ENCODE results near the gene DEAF1. TPM values are rescaled to one million over a fixed set of nuclear protein-coding genes. Genes with fewer than 3 reads are reported as not detected.

The DEAF1 gene
- total RNA-seq, 2 donors from 2014 or later, result 19.2 to 21.1 TPM

GRCh38 chr11:610146-610801 is 84.7 kb downstream of the DEAF1 start:
- DNase-seq (no peak), ATAC-seq (no peak)
- intact Hi-C loops (cut with DNase I), result loop anchor here (5.0 to 10.0 kb wide), 2 partner anchors 33 to 55 kb away; partner anchors contain the start of gene PHRF1 (in 1 of the 2)

DNA sequence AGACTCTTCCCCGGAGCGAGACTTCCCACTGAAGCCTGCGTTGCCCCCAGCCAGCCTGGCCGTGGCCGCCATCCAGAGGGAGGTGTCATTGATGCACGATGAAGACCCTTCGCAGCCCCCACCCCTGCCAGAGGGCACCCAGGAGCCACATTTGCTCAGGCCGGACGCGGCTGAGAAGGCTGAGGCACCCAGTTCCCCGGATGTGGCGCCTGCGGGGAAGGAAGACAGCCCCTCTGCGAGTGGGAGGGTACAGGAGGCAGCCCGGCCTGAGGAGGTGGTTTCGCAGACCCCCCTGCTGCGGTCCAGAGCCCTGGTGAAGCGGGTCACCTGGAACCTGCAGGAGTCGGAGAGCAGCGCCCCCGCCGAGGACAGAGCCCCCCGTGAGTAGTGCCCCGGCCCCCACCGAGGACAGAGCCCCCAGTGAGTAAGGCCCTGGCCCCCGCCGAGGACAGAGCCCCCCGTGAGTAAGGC is 85.6 kb downstream of the DEAF1 start:
- ATAC-seq, result no peak

GRCh38 chr11:608791-609251 is 86.2 kb downstream of the DEAF1 start:
- intact Hi-C loops (cut with DNase I), result no loop called here
- DNase-seq (peak; percentile 50), ATAC-seq (no peak)

More for the DNA sequence above, 85.6 kb downstream of the DEAF1 start:
- intact Hi-C loops (cut with DNase I), result no loop called here
- DNase-seq, result no peak

GRCh38 chr11:607971-608659 is 86.9 kb downstream of the DEAF1 start:
- DNase-seq (no peak), ATAC-seq (no peak)
- intact Hi-C loops (cut with DNase I), result no loop called here

DNA sequence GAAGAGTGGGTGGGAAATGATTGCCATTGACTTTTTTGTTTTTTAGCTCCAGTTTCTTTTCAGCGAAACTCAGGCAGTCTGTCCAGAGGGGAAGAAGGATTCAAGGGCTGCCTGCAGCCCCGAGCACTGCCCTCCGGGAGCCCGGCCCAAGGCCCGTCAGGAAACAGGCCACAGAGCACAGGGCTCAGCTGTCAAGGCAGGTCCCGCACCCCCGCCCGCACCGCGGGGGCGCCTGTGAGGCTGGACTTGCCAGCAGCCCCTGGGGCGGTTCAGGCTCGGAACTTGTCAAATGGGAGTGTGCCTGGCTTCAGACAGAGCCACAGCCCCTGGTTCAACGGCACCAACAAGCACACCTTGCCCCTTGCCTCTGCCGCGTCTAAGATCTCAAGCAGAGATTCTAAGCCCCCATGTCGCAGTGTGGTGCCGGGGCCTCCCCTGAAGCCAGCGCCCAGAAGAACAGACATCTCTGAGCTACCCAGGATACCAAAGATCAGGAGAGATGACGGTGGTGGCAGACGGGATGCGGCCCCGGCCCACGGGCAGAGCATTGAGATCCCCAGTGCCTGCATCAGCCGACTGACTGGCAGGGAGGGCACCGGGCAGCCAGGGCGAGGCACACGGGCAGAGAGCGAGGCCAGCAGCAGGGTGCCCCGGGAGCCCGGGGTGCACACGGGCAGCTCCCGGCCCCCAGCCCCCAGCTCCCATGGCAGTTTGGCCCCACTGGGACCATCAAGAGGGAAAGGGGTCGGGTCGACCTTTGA is 87.8 kb downstream of the DEAF1 start:
- intact Hi-C loops (cut with DNase I), result no loop called here
- DNase-seq, result no peak
- no peak for ATAC-seq

DNA sequence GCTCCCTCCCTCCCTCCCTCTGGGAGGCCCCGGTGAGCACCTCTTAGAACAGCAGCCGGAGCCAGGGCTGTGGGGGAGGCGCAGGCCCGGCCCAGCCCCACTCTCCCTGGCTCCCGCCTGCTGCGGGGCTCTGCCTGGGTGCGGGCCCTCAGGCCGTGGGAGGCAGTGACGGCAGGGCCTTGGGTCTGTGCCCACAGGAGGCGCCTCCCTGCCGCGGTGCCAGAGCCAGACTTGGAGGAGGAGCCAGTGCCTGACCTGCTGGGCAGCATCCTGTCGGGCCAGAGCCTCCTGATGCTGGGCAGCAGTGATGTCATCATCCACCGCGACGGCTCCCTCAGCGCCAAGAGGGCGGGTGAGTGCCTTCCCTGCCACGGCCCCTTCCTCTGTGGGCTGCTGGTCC is 88.8 kb downstream of the DEAF1 start:
- intact Hi-C loops (cut with DNase I), result no loop called here
- ATAC-seq (peak; percentile 88 to 92), DNase-seq (peak; percentile 82)

DNA sequence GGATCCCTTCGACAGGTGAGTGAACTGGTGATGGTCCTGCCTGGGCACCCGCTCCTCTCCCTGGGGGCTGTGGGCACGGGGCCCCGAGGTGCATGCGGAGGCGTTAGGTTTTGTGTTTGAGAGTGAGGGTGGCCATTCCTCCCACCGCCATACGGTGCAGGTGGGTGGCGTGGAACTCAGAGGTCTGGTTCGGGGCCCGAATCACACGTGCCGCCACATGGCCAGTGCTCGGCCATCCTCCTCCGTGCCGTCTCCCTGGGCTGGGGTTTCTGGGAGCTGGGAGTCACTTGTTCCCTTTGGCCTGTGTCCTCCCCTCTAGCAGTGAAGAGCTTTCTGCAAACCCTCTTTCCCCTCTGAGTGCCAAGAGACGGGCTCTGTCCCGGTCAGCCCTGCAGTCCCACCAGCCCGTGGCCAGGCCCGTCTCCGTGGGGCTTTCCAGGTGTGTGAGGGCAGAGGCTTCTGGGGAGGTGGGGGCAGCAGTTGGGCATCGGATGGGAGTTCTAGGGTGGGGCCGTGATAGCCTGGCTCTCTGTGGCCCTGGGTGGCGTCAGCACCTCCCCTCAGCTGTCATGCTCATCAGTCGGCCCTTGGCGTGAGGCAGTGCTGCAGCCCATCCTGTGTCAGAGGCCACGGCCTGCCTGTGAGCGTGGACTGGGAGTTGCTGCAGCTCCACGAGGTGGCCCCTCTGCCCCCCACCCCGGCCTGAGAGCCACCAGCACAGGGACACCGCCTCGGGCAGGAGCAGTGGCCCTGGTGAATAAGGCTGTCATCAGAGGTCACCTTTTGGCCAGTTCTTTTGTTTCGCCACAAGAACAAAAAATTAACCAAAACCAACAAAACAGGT is 89.5 kb downstream of the DEAF1 start:
- ATAC-seq, result peak in 1 of 2 donors; percentile 4
- no peak for DNase-seq
- intact Hi-C loops (cut with DNase I), result no loop called here

DNA sequence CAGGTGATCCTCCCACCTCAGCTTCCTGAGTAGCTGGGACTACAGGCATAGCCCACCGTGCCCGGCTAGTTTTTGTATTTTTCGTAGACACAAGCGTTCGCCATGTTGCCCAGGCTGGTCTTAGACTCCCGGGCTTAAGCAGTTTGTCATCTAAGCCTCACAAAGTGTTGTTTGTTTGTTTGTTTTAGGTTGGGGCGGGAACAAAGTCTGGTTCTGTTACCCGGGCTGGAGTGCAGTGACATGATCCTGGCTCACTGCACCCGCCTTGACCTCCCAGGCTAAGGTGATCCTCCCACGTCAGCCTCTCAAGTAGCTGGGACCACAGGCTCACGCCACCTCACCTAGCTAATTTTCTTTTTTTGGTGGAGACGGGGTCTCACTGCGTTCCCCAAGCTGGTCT is 91.9 kb downstream of the DEAF1 start:
- intact Hi-C loops (cut with DNase I), result no loop called here
- DNase-seq (no peak), ATAC-seq (no peak)

DNA sequence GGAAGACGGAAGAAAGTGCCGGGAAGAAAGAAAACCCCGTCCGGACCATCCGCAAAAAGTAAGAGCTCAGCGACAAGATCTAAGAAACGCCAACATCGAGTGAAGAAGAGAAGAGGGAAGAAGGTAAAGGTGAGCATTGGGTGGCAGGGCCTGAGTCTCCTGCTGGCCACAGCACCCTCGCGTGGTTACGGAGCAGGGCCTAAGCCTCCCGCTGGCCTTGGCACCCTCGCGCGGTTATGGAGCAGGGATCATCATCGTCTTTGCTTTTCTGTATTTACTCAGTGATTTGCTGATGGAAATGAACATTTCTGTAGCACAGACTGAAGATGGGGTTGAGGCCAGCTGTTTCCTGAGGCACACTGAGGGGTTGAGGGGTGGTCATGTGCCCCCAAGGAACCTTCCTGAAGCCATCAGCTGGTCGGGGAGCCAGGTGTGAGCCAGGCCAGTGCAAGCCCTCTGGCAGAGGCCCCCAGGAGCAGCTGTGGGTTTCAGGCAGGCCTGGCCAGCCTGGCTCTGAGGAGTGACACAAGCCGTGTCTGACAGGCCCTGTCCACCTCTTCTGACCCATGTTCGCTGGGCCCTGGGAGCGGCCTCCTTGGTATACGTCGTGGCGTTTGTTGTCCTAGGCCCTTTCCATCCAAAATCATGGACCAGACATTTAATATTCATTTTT is 93.3 kb downstream of the DEAF1 start:
- ATAC-seq, result no peak
- intact Hi-C loops (cut with DNase I), result no loop called here
- no peak for DNase-seq

DNA sequence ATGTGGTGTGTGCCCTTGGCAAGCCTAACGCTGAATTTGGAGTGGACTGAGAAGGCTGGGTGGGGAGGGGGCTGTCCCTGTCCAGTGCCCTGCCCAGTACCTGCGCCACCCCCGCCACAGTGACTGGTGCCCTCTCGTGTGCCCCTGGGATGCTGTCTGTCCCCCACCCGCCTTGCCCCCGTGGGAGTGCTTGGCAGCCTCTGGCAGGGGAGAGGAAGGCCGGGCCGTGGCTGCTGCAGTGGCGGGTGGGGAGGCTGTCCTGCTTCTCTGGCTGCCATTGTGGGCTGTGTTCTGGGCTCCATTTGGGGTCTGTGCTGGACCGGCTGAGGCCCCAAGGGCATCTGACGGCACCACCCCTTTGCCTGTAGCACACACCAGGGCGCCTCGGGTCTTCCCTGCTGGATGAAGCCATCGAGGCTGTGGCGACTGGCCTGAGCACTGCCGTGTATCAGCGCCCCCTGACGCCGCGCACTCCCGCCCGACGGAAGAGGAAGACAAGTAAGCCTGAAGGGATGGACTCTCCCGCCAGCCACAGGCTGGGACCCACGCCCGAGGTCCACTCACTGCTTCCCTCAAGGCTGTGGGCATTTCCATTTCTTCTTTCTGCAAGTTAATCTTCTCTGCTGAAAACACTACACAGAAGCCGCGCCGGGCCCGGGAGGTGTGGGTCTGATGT is 96.9 kb downstream of the DEAF1 start:
- intact Hi-C loops (cut with DNase I), result no loop called here
- ATAC-seq (peak in 1 of 2 donors; percentile 15), DNase-seq (no peak)

DNA sequence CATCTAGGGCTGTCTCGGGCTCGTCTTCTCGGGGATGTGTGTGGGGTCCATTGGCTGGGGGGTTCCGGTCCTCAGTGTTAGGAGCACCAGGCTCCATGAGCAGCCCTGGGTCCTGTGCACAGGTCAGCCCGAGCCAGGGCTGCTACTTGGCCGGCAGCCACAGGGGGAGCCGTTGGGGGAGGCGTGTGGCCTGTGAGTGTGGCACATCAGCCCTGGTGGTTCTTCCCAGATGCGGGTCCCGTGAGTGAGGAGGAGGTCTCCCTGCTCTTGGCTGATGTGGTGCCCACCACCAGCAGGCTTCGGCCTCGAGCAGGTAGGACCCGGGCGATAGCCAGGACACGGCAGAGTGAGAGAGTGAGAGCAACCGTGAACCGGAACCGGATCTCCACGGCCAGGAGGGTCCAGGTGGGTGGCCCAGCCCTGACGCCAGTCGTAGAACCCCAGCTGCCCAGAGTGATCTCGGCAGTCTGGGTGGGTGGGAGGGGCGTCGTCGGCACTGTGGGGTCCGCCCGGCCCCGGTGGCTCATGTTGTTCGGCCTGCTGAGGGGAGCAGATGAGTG is 97.8 kb downstream of the DEAF1 start:
- intact Hi-C loops (cut with DNase I), result no loop called here
- DNase-seq (no peak), ATAC-seq (no peak)

GRCh38 chr11:596374-596773 is 98.6 kb downstream of the DEAF1 start:
- intact Hi-C loops (cut with DNase I), result no loop called here
- DNase-seq (no peak), ATAC-seq (no peak)

DNA sequence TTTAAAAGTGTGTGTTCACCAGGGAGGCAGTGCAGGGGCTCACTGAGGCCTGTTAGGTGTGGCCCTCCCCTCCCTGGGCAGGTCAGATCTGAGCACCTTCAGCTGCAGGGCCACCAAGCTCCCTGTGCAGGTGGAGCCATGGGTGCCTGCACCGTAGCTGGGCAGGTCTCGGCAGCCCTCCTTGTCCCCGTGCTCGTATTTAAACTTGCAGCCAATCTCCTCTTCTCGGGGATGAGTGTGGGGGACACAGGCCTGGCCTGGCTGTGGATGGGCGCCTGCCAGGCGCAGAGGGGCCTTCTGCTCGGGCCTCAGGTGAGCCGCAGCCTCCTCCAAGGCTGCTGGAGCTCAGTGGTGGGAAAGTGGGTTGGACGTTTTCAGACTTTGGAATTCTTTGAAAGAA is 99.6 kb downstream of the DEAF1 start:
- DNase-seq (no peak), ATAC-seq (no peak)
- intact Hi-C loops (cut with DNase I), result no loop called here

Other genes starting within 250 kb of the DEAF1 start
- gene PTDSS2, start 244.9 kb downstream of the DEAF1 start, total RNA-seq, result 10 to 100 TPM; 21.5 to 26.5 TPM
- gene RNH1, start 188.0 kb downstream of the DEAF1 start, total RNA-seq, result 100 to 1,000 TPM; 153 to 159 TPM
- gene HRAS, start 159.6 kb downstream of the DEAF1 start, total RNA-seq, result 10 to 100 TPM; 47.9 to 56.5 TPM
- gene LRRC56, start 157.7 kb downstream of the DEAF1 start, total RNA-seq, result under 1 TPM; 0.47 to 0.68 TPM
- 1 to 10 TPM in 1 of 2 donors, under 1 TPM in 1; 0.58 to 1.1 TPM for gene LMNTD2, start 134.5 kb downstream of the DEAF1 start, total RNA-seq
- gene RASSF7, start 134.3 kb downstream of the DEAF1 start, total RNA-seq, result 1 to 10 TPM; 3.2 to 4.4 TPM
- 10 to 100 TPM; 17.3 to 21.5 TPM for gene PHRF1, start 118.8 kb downstream of the DEAF1 start, total RNA-seq
- 10 to 100 TPM; 12.1 to 24.3 TPM for gene IRF7, start 79.3 kb downstream of the DEAF1 start, total RNA-seq
- gene CDHR5, start 70.3 kb downstream of the DEAF1 start, total RNA-seq, result not detected
- not detected for gene SCT, start 68.0 kb downstream of the DEAF1 start, total RNA-seq
- under 1 TPM; 0.15 to 0.29 TPM for gene DRD4, start 58.0 kb downstream of the DEAF1 start, total RNA-seq
- 10 to 100 TPM; 11.3 to 15.6 TPM for gene TMEM80, start 594 bp upstream of the DEAF1 start, total RNA-seq
- gene EPS8L2, start 11.0 kb upstream of the DEAF1 start, total RNA-seq, result 1 to 10 TPM; 6.5 to 8.0 TPM
- 100 to 1,000 TPM; 107 to 121 TPM for gene TALDO1, start 52.2 kb upstream of the DEAF1 start, total RNA-seq
- gene GATD1, start 82.3 kb upstream of the DEAF1 start, total RNA-seq, result 10 to 100 TPM; 29.8 to 43.5 TPM
- under 1 TPM in 1 of 2 donors, not detected in 1; 0.58 TPM for gene CEND1, start 94.9 kb upstream of the DEAF1 start, total RNA-seq
- gene SLC25A22, start 103.1 kb upstream of the DEAF1 start, total RNA-seq, result 10 to 100 TPM in 1 of 2 donors, 1 to 10 TPM in 1; 6.5 to 11.6 TPM
- 1 to 10 TPM; 8.5 to 9.1 TPM for gene PIDD1, start 110.0 kb upstream of the DEAF1 start, total RNA-seq
- gene RPLP2, start 114.7 kb upstream of the DEAF1 start, total RNA-seq, result 1,000 to 10,000 TPM; 1,371 to 1,375 TPM
- 100 to 1,000 TPM; 316 to 372 TPM for gene PNPLA2, start 123.7 kb upstream of the DEAF1 start, total RNA-seq
- 10 to 100 TPM; 18.9 to 27.7 TPM for gene CRACR2B, start 132.7 kb upstream of the DEAF1 start, total RNA-seq
- gene CD151, start 137.7 kb upstream of the DEAF1 start, total RNA-seq, result 100 to 1,000 TPM; 382 to 489 TPM
- 100 to 1,000 TPM; 163 to 202 TPM for gene POLR2L, start 147.3 kb upstream of the DEAF1 start, total RNA-seq
- 10 to 100 TPM; 46.1 to 63.5 TPM for gene TSPAN4, start 147.6 kb upstream of the DEAF1 start, total RNA-seq
- 10 to 100 TPM; 58.7 to 64.6 TPM for gene CHID1, start 215.6 kb upstream of the DEAF1 start, total RNA-seq
- gene AP2A2, start 230.6 kb upstream of the DEAF1 start, total RNA-seq, result 10 to 100 TPM; 58.1 to 58.6 TPM

Measured in left cardiac atrium (tissue), 4 donors.